K562 (cell line): ENCODE data around the gene HNRNPU. TPM values are rescaled to one million over a fixed set of nuclear protein-coding genes. Genes with fewer than 3 reads are reported as not detected.

Source experiments
- CCNT2 ChIP-seq: IDR thresholded peaks from 2 replicates; pipeline ENCODE4 v1.6.1; 2011; ENCODE audit warnings: borderline replicate concordance, low read depth, mild to moderate bottlenecking, moderate library complexity, mixed read lengths, low read length; ENCODE audit not compliant: insufficient read length; ENCODE audit errors: extremely low read depth
- CREM ChIP-seq: IDR thresholded peaks from 2 replicates; pipeline ENCODE4 v1.6.1; 2014; ENCODE audit warnings: antibody characterized with exemption, low read depth
- ELK3 ChIP-seq: fragments of 450-650 bp; formaldehyde crosslinking; IDR thresholded peaks from 2 replicates; pipeline ENCODE4 v1.4.0; 2020; ENCODE audit warnings: mild to moderate bottlenecking
- JUND ChIP-seq, 2 experiments: IDR thresholded peaks; 2 replicates in 1 of 2; 3 replicates in 1 of 2; pipeline ENCODE4 v1.6.1; 2011; ENCODE audit warnings: borderline replicate concordance in 2 of 2, low read depth in 2 of 2, low read length in 2 of 2, improper control_type of control experiment in 1 of 2, missing biosample characterization in 1 of 2, missing genetic modification characterization in 1 of 2, missing genetic modification reagents in 1 of 2
- RBM22 ChIP-seq: fragments of 200-400 bp; formaldehyde crosslinking; IDR thresholded peaks from 2 replicates; pipeline ENCODE4 v1.6.1; 2018; ENCODE audit warnings: low read length, low read depth; ENCODE audit not compliant: poor library complexity, severe bottlenecking
- polyA plus RNA-seq, 8 experiments: library from polyadenylated mRNA; depleted of rRNA in 4 of 8; stranded (reverse) in 5 of 8; unstranded in 3 of 8; fragments of >200 nt; fragmentation: Nextera tagmentation in 2 of 8; fragmentation: Illumina TruSeq in 1 of 8; extraction: Ambion mirVana in 2 of 8; extraction: Trizol in 1 of 8; gene quantifications; 2 replicates each; pipeline versions ENCODE4 v1.2.1 to v1.2.3, GENCODE V29; 2011 to 2014; ENCODE audit warnings: inconsistent platforms in 1 of 8, missing spikeins in 1 of 8
- total RNA-seq, 7 experiments: library from RNA; depleted of rRNA in 6 of 7; stranded (reverse); fragments of >200 nt in 6 of 7; fragmentation: Illumina TruSeq in 2 of 7; extraction: Trizol in 2 of 7; gene quantifications; 2 replicates each; pipeline versions ENCODE4 v1.2.1 to v1.2.3, GENCODE V29; 2011 to 2021; ENCODE audit warnings: low replicate concordance in 1 of 7
- TF ChIP-seq, protein P1 (sequence below): fragments of 450-650 bp; IDR thresholded peaks from 2 replicates; pipeline ENCODE4 v1.6.1; 2016; ENCODE audit warnings: antibody characterized with exemption

Gene HNRNPU
- total and polyA plus RNA-seq, 9 of the 15 experiments (the other 6 are each of a cell fraction or from before 2014, with no cell fraction given) = 159 to 777 (median 577) TPM

GRCh38 chr1:244876228-244876910 lies 12.0 kb upstream of the HNRNPU start (continued):
- TF ChIP-seq ELK3 (CRISPR knock-in tag) = no peak
- TF ChIP-seq, protein P1, sequence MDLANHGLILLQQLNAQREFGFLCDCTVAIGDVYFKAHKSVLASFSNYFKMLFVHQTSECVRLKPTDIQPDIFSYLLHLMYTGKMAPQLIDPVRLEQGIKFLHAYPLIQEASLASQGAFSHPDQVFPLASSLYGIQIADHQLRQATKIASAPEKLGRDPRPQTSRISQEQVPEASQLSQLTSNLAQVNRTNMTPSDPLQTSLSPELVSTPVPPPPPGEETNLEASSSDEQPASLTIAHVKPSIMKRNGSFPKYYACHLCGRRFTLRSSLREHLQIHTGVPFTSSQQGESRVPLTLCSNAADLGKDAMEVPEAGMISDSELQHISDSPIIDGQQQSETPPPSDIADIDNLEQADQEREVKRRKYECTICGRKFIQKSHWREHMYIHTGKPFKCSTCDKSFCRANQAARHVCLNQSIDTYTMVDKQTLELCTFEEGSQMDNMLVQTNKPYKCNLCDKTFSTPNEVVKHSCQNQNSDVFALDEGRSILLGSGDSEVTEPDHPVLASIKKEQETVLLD = no peak
- TF ChIP-seq RBM22 = no peak
- no peak for TF ChIP-seq CCNT2
- no peak for TF ChIP-seq CREM
- TF ChIP-seq JUND (IDR thresholded peaks at IDR 0.05; ENCODE audit: borderline replicate concordance, low read depth, low read length) = no peak
- no peak for TF ChIP-seq JUND (tag; IDR thresholded peaks at IDR 0.05; ENCODE audit: borderline replicate concordance, low read depth, low read length)
